GM21529 (cell line): Measurements from ENCODE around the gene CDH11.

Experiments used
- ATAC-seq: cut with Tn5 transposase; IDR thresholded peaks from one replicate; pipeline ENCODE4 v1.9.1; 2021; ENCODE audit not compliant: unreplicated experiment

Gene CDH11

GRCh38 chr16:65071433-65072311, 50.2 kb downstream of the CDH11 start:
- no peak for ATAC-seq

DNA sequence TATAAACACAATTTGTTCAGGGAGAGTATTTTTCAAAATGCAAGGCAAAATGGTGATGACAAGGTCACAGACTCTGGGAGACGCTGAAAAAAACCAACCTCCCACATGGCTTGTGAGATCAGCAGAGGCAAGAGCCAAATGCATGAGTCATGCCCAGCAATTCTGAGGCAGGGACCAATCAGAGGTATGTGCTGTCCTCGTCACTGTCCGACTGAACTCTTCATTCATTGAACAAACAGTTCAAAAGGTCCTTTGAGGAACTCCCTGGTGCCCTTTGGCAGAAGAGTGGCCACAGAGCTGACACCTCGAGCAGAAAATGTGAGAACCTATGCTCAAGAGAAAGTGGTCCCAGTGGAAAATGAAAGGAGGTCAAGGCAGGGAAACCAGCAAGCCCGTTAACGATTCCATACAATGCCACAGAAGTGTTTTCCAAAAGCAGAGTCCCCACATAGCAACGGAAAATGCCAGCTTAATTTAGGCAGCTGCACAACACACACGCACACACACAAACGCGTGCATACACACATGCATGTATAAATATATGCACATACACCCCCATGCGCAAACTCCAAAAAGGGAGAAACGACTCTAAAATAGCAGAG, 50.9 kb downstream of the CDH11 start:
- ATAC-seq = no peak

- no peak for ATAC-seq
These were observed 52.1 kb downstream of the CDH11 start for GRCh38 chr16:65069766-65070165.

DNA sequence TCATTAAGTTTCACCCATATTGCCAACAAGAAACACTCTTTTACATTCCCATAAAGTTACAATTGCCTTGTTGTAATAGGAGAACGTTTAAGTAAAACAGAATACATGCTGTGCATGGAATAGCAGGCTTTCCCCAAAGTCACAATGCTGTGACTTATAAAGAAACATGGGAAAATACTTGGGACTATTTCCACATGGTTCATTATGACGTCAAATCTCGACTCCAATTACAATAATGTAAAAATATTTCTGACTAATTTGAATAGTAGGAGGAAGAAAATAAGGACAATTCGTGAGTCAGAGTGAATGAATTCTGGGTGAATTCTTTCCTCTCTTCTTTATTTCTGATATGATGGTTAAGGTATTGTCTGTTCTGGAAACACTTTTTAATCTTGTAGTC, 52.8 kb downstream of the CDH11 start:
- ATAC-seq = no peak

DNA sequence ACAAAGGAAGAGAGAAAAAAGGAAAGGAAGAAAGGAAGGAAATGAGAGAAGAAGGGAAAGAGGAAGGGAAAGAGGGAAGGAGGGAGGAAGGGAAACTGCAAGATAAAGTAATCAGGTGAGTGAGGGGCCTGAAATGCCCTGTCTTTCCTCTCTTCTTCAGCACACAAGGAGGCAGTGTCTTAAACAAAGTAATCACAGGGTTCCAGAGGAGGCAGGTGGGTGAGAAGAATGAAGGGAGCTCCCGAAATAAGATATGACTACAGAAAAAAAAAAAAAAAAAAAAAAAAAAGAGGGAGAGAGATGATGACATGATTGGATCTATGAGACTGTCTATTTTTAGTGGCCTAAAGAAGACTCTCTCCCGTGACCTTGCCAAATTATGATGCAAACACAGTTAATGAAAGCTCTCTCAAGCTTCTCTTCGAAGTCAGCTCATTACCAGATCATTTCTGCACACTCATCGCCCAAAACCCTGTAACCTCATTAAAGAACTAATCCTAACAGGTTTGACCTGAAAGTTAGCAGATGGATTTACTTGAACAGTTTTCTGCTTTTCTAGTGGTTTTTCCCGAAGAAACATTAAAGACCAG, 53.6 kb downstream of the CDH11 start:
- ATAC-seq = no peak

- ATAC-seq = no peak
These were observed 55.2 kb downstream of the CDH11 start for GRCh38 chr16:65066651-65067050.

DNA sequence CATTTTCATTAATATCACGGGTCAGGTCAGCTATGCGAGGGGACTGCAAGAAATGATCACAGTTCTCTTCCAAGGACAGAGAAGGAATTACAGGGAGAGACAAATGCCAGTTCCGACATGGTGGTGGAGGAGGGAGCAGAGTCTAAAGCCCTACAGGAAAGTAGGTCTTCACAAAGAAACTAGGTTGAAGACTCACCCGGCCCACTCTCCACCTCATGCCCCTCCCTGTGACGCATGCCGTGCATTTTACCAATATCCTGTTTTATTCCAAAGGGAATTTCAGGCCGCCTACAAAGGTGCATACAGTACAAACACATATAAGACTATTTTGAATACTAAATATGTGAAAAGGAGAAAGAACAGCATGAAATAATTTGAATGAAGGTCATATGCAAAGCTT, 56.8 kb downstream of the CDH11 start:
- no peak for ATAC-seq

- ATAC-seq = no peak
These were observed 57.7 kb downstream of the CDH11 start for GRCh38 chr16:65064131-65064530.

DNA sequence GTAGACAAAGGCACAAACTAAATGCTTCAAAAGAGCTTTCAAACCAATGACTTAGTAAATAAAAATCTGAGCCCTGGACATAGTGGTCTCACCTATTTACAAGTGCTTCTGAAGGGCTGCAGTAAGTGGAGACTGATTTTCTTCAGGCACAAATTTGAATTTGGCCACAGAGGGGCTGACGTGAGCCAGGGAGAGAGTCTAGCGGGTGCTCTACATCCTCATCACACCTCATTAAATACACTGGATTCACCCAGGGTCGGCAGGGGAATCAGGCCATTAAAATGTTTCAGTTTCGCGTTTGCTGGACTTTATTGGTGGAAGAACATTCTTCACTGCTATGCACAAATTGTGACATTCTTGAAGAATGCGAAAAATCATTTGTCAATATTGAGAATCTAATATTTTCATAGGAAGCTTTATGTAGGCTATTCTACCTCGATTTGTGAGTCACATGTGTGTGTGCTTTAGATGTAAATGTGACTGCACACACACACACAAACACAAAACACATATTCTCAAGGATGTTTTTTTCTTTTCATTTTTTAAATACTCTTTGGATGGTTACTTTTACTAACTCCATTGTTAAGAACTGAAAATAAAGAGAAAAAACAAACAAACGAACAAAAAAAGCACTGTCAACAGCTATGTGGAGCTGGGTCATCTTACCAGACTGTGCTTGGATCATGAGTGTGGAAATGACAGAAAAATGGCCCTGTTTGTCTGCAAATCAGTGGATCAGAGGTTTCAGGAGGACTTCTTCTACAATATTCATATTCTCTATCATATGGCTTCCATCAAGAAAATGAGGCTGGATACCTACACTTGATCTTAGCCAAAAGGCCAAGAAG, 58.9 kb downstream of the CDH11 start:
- no peak for ATAC-seq

GRCh38 chr16:65061935-65062518, 59.8 kb downstream of the CDH11 start:
- ATAC-seq = no peak

DNA sequence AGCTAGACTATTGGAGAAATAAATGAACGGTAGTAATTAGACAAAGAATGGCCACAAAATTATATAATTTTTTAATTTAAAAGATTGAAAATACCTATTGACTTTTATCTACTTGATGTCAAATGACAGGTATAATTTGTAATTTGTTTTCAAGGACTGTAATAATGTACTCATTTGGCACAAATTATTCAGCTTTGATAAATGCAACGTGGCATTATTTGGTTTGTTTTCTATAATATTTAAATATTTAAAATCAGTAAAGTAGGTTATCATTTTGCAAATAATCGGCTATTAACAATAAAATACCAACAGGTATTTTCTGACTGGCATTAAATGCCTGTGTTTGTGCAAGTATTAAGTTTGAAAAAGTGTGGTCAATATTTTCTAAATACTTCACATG, 60.6 kb downstream of the CDH11 start:
- no peak for ATAC-seq

DNA sequence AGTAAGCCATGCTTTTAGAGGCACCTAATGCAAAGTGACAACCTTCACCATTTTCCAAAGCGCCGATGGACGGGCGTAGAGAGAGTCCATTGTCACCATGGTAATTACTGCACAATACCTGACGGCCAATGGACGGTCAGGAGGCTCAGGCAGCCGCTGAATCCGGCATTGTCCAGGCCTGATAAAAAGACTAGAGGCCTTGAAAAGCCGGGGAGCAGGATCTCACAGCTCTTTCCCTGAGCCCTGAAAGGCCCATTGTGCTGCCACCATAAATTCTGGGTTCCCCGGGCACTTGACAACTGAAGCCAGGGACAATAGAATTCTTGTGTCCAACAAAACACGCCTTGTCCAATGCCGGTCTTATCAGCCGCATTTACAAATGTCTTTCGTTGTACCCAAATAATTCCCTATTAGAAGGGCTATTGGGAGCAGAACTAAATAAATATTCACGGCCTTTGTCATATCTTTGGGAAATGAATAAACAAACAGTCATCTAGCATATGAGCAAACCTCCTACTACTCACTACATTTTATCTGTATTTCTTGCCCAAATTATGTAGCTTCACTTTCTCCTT, 62.4 kb downstream of the CDH11 start:
- ATAC-seq = no peak

- ATAC-seq = no peak
These were observed 64.7 kb downstream of the CDH11 start for GRCh38 chr16:65057184-65057583.

DNA sequence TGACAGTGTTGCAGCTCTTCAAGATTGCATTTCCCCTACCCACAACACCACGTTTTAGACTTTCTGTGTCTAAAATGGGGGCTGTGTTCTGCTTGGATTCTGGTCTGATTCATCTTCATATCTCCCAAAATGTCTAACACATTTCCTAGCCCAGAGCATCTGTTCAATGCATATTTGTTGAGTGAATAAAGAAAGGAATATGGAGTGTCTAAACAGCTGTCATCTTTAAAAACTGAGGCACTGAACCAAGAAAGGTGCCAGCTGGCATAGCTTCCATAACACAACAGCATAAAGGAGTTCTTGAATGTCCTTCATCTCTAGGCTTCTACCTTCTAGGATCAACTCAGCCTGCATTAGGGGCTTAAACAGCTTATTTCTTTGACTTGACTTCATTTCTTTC, 67.4 kb downstream of the CDH11 start:
- no peak for ATAC-seq

DNA sequence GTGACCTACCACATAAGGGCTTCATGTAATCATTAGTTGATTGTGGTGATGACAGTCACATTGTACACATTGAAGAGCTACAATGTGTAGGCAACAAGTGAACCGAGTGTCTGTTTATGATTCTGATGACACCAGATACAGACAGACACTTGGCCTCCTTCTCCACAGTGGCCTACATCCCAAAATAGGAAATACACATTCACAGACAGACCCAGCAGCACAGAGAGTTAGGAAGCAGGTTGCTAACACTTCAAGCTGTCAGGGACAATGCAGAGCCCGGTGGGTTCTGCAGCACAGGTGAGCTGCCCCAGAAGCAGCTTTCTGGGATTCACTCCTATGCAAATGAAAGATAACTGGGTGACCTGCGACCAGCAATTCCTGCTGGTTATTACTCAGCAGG, 72.2 kb downstream of the CDH11 start:
- ATAC-seq = no peak

GRCh38 chr16:65045961-65046360, 75.9 kb downstream of the CDH11 start:
- no peak for ATAC-seq

DNA sequence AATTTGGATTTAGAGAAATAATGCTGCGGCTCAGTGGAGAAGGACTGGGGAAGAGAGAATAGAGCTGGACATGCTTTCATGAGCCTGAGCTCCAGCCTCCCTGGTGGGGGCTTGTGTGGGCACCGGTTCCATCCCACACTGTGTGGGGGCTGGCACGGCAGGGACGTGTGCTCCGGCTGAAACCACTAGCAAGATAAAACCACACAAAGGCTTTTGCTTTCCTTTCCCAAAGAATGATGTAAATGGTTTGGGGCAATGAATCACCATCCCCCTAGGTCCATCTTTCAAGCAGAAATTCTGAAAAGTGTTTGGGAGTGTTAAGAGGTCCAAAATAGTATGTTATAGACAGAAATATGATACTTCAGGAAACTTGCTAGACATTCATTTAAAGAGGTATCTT, 77.0 kb downstream of the CDH11 start:
- no peak for ATAC-seq

- ATAC-seq = no peak
These were observed 77.8 kb downstream of the CDH11 start for GRCh38 chr16:65044026-65044425.

GRCh38 chr16:65042438-65043365, 79.2 kb downstream of the CDH11 start:
- no peak for ATAC-seq

DNA sequence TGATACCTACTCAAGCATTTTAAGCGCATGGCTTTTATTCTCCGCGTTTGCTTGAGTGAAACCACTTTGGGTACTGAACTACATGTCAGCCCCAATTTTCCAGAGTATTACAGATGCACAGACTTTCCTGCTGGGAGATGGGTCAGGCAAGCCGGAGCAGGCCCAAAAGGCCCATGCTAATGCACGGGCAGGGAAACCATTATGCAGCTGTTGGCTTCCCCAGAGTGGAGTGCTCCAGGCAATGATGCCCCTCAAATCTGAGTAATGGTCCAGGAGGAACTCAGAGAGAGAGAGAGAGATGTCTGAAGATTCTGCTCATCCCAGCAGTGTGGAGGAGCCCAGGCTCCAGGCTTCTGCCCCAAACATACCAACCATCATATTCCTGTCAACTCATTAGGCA, 80.2 kb downstream of the CDH11 start:
- no peak for ATAC-seq
